ENCODE measurements around the gene APOC1.

Gene APOC1

GRCh38 chr19:44954278-44954648 lies 39.9 kb downstream of the APOC1 start:
- H3K4me1 ChIP-seq (ENCODE audit: control insufficient read depth in 1 of 2, insufficient read depth in 1 of 2, low read depth in 1 of 2, low read length in 1 of 2): peaks cover 27 to 29% of the 10 kb centered on the region in 2 experiments
- TF ChIP-seq CTCF (IDR thresholded peaks at IDR 0.05): no peak
- no peaks in the 10 kb centered on the region for H3K9me3 ChIP-seq
- H3K36me3 ChIP-seq: peaks cover 13% of the 10 kb centered on the region
- H3K4me3 ChIP-seq (ENCODE audit: low read depth in 1 of 2, low read length in 1 of 2): peak overlapping the region; percentile 86 to 98
- H3K27me3 ChIP-seq: no peaks in the 10 kb centered on the region
- peak overlapping the region; percentile 90 for H3K27ac ChIP-seq

- no peaks in the 10 kb centered on the region for H3K9me3 ChIP-seq
- TF ChIP-seq CTCF (IDR thresholded peaks at IDR 0.05): peak; percentile 34
- no peaks in the 10 kb centered on the region for H3K27me3 ChIP-seq
- H3K4me1 ChIP-seq (ENCODE audit: control insufficient read depth in 1 of 2, insufficient read depth in 1 of 2, low read depth in 1 of 2, low read length in 1 of 2): peaks cover 27 to 29% of the 10 kb centered on the region in 2 experiments
- H3K4me3 ChIP-seq (ENCODE audit: low read depth in 1 of 2, low read length in 1 of 2): peak within 1 kb of the TSS; percentile 86 to 98
- H3K27ac ChIP-seq: peak within 1 kb of the TSS; percentile 90
- peaks cover 9% of the 10 kb centered on the region for H3K36me3 ChIP-seq
Measured at GRCh38 chr19:44954649-44955504, 40.5 kb downstream of the APOC1 start, which contains the start of gene CLPTM1. CLPTM1 (plus strand) TSS chr19:44955380; CDS start chr19:44955396, 16 bp downstream.

- peaks cover 6% of the 10 kb centered on the region for H3K36me3 ChIP-seq
- no peak for TF ChIP-seq CTCF (IDR thresholded peaks at IDR 0.05)
- H3K9me3 ChIP-seq: no peaks in the 10 kb centered on the region
- peak overlapping the region; percentile 90 for H3K27ac ChIP-seq
- H3K27me3 ChIP-seq: no peaks in the 10 kb centered on the region
- H3K4me1 ChIP-seq (ENCODE audit: control insufficient read depth in 1 of 2, insufficient read depth in 1 of 2, low read depth in 1 of 2, low read length in 1 of 2): peaks cover 27 to 29% of the 10 kb centered on the region in 2 experiments
- H3K4me3 ChIP-seq (ENCODE audit: low read depth in 1 of 2, low read length in 1 of 2): peak overlapping the region; percentile 86 to 98
Measured at GRCh38 chr19:44955505-44956439, 41.4 kb downstream of the APOC1 start.

DNA sequence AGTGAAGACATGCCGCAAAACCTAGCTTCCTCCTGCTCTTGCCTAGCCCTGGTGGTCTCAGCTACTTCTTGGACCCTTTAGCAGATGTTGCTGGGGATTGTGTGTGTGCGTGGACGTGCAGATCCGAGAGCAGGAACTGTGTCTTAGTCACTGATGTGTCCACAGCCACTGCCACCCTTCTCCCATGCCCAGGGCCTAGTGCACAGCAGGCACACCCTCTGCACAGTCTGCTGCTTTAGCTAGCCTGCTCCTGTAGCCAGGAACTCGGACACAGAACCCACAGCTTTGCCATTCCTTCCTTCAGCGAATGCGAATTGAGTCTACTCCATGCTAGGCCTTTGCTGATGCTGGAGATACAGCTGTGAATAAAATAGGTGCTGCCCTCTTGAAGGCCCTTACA lies 43.1 kb downstream of the APOC1 start:
- no peak overlapping the region for H3K27ac ChIP-seq
- peaks cover 18% of the 10 kb centered on the region for H3K36me3 ChIP-seq
- H3K4me3 ChIP-seq (ENCODE audit: low read depth in 1 of 2, low read length in 1 of 2): no peak overlapping the region

More for the DNA sequence above, 43.1 kb downstream of the APOC1 start:
- Histone ChIP-seq H3K9me3 (no peaks in the 10 kb centered on the region), H3K4me1 (ENCODE audit: control insufficient read depth in 1 of 2, insufficient read depth in 1 of 2, low read depth in 1 of 2, low read length in 1 of 2) (peaks cover 27 to 29% of the 10 kb centered on the region in 2 experiments), H3K27me3 (no peaks in the 10 kb centered on the region)
- TF ChIP-seq CTCF (IDR thresholded peaks at IDR 0.05): no peak
